ENCODE results near the gene MAST4. TPM values are rescaled to one million over a fixed set of nuclear protein-coding genes. Genes with fewer than 3 reads are reported as not detected.
A peak's percentile ranks its signal among the peaks of the same experiment; 100 is the strongest.

Gene MAST4
- total RNA-seq, 1 experiment from 2014 or later, result 26.5 TPM

GRCh38 chr5:66741394-66741793, 145.2 kb downstream of the MAST4 start:
- Mint-ChIP-seq H3K4me3 (ENCODE audit: unreplicated experiment) (no peak overlapping the region), H3K9me3 (ENCODE audit: unreplicated experiment) (no peaks in the 10 kb centered on the region), H3K36me3 (ENCODE audit: insufficient read depth, unreplicated experiment) (no peaks in the 10 kb centered on the region), H3K27ac (ENCODE audit: low read depth, unreplicated experiment) (no peak overlapping the region), H3K4me1 (ENCODE audit: insufficient read depth, unreplicated experiment) (no peaks in the 10 kb centered on the region), H3K27me3 (ENCODE audit: insufficient read depth, unreplicated experiment) (peaks cover 31% of the 10 kb centered on the region)
- no peak for DNase-seq (ENCODE audit: unreplicated experiment)
- CTCF ChIA-PET, result interaction anchor here (0.6 to 1.9 kb wide), 6 partner anchors 14 to 433 kb away, joined by 3 to 6 read pairs (median 5); no protein-coding TSS in a partner anchor
- TF ChIP-seq CTCF (IDR thresholded peaks at IDR 0.05; ENCODE audit: unreplicated experiment), result no peak
- BruUV-seq (replicated peaks), result no TSS peak
- intact Hi-C loops (cut with micrococcal nuclease), result no loop called here
- POLR2A ChIA-PET, result no interaction called here

GRCh38 chr5:66742083-66742895, 146.1 kb downstream of the MAST4 start:
- TF ChIP-seq CTCF (IDR thresholded peaks at IDR 0.05; ENCODE audit: unreplicated experiment), result no peak
- H3K27me3 Mint-ChIP-seq (ENCODE audit: insufficient read depth, unreplicated experiment), result peaks cover 33% of the 10 kb centered on the region
- POLR2A ChIA-PET, result no interaction called here
- no TSS peak for BruUV-seq (replicated peaks)
- DNase-seq (ENCODE audit: unreplicated experiment), result peak; percentile 26
- no peak overlapping the region for H3K4me3 Mint-ChIP-seq (ENCODE audit: unreplicated experiment)
- H3K36me3 Mint-ChIP-seq (ENCODE audit: insufficient read depth, unreplicated experiment), result no peaks in the 10 kb centered on the region
- CTCF ChIA-PET, result interaction anchor here (0.6 to 1.9 kb wide), 4 partner anchors 13 to 144 kb away, joined by 3 to 6 read pairs (median 4); no protein-coding TSS in a partner anchor
- no peaks in the 10 kb centered on the region for H3K4me1 Mint-ChIP-seq (ENCODE audit: insufficient read depth, unreplicated experiment)
- no peak overlapping the region for H3K27ac Mint-ChIP-seq (ENCODE audit: low read depth, unreplicated experiment)
- intact Hi-C loops (cut with micrococcal nuclease), result no loop called here
- H3K9me3 Mint-ChIP-seq (ENCODE audit: unreplicated experiment), result no peaks in the 10 kb centered on the region

- no peak for TF ChIP-seq CTCF (IDR thresholded peaks at IDR 0.05; ENCODE audit: unreplicated experiment)
- no TSS peak for BruUV-seq (replicated peaks)
- intact Hi-C loops (cut with micrococcal nuclease), result no loop called here
- ChIA-PET POLR2A (no interaction called here), CTCF (interaction anchor here (0.6 to 1.9 kb wide), 3 partner anchors 54 to 145 kb away, joined by 3 to 5 read pairs (median 3); no protein-coding TSS in a partner anchor)
- no peak for DNase-seq (ENCODE audit: unreplicated experiment)
- peaks cover 39% of the 10 kb centered on the region for H3K27me3 Mint-ChIP-seq (ENCODE audit: insufficient read depth, unreplicated experiment)
- no peaks in the 10 kb centered on the region for H3K9me3 Mint-ChIP-seq (ENCODE audit: unreplicated experiment)
- H3K4me3 Mint-ChIP-seq (ENCODE audit: unreplicated experiment), result no peak overlapping the region
- H3K4me1 Mint-ChIP-seq (ENCODE audit: insufficient read depth, unreplicated experiment), result no peaks in the 10 kb centered on the region
- no peaks in the 10 kb centered on the region for H3K36me3 Mint-ChIP-seq (ENCODE audit: insufficient read depth, unreplicated experiment)
- H3K27ac Mint-ChIP-seq (ENCODE audit: low read depth, unreplicated experiment), result no peak overlapping the region
These were observed 146.7 kb downstream of the MAST4 start for GRCh38 chr5:66742896-66743247.

- BruUV-seq (replicated peaks), result no TSS peak
- Mint-ChIP-seq H3K9me3 (ENCODE audit: unreplicated experiment) (no peaks in the 10 kb centered on the region), H3K36me3 (ENCODE audit: insufficient read depth, unreplicated experiment) (no peaks in the 10 kb centered on the region), H3K27ac (ENCODE audit: low read depth, unreplicated experiment) (no peak overlapping the region), H3K27me3 (ENCODE audit: insufficient read depth, unreplicated experiment) (peaks cover 43% of the 10 kb centered on the region), H3K4me3 (ENCODE audit: unreplicated experiment) (no peak overlapping the region), H3K4me1 (ENCODE audit: insufficient read depth, unreplicated experiment) (no peaks in the 10 kb centered on the region)
- no peak for DNase-seq (ENCODE audit: unreplicated experiment)
- ChIA-PET POLR2A (interaction anchor here (0.6 kb wide), 1 partner anchor 15 kb away, joined by 5 read pairs; no protein-coding TSS in a partner anchor), CTCF (interaction anchor here (0.6 to 4.3 kb wide), 4 partner anchors 55 to 436 kb away, joined by 3 to 40 read pairs (median 4); no protein-coding TSS in a partner anchor)
- intact Hi-C loops (cut with micrococcal nuclease), result no loop called here
- no peak for TF ChIP-seq CTCF (IDR thresholded peaks at IDR 0.05; ENCODE audit: unreplicated experiment)
These were observed 147.2 kb downstream of the MAST4 start for GRCh38 chr5:66743344-66743743.
